ENCODE results near the gene ACTA1. TPM values are rescaled to one million over a fixed set of nuclear protein-coding genes. Genes with fewer than 3 reads are reported as not detected.

ACTA1 gene
- polyA plus RNA-seq, 1 donor from 2014 or later: 1.0 TPM

DNA sequence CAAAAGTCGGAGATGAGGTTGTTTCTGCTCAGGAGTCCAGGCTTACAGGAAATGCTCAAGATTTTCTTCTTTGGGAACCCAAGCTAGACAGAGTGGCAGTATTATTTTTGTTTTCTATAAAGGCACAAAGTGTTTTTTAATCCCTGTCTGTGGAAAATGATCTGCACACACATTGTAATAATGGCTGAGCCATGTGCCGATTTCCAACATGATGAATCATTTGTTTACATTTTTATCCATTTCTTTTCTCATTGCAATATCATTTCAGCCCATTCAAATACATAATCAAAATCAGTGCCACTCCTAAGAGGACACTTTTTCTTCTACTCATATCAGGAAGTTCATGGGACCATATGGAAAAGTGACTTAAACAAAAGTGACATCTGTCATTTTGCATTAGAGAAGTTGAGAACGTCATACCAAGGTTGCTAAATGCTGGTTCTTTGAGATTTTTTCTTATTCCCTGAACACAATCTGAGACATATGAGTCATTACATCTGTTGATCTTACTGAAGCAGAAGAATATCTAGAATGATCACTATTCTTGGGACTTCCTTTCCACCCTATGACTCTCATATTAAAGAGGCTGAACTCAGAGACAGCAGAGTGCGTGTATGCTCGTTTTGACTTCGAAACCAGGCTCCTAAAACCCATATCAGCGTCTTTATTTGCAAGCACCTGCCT lies 44.9 kb downstream of the ACTA1 start:
- Histone ChIP-seq H3K9ac (ENCODE audit: low read length) (no peak overlapping the region), H3F3A (ENCODE audit: insufficient read depth, low read length, poor library complexity, severe bottlenecking) (no peaks in the 10 kb centered on the region), H3K4me3 (ENCODE audit: low read length) (no peak overlapping the region), H4K20me1 (ENCODE audit: insufficient read depth) (no peaks in the 10 kb centered on the region), H3K9me2 (ENCODE audit: insufficient read depth, low read length) (no peaks in the 10 kb centered on the region), H3K9me3 (ENCODE audit: low read length) (peaks cover 3% of the 10 kb centered on the region), H3K27me3 (ENCODE audit: insufficient read depth, low read depth, low read length) (no peaks in the 10 kb centered on the region), H2AFZ (ENCODE audit: low read depth, low read length) (no peak overlapping the region), H3K36me3 (ENCODE audit: insufficient read depth, low read length) (no peaks in the 10 kb centered on the region), H3K4me2 (ENCODE audit: low read length) (no peak overlapping the region), H3K79me2 (replicated peaks; ENCODE audit: insufficient read depth, low read length) (no peaks in the 10 kb centered on the region), H3K27ac (ENCODE audit: low read length) (no peak overlapping the region)
- no peak for TF ChIP-seq POLR2AphosphoS5 (IDR thresholded peaks at IDR 0.05)
- TF ChIP-seq MXI1 (conservative IDR thresholded peaks at IDR 0.05; ENCODE audit: poor library complexity, severe bottlenecking): no peak
- TF ChIP-seq, protein P1, sequence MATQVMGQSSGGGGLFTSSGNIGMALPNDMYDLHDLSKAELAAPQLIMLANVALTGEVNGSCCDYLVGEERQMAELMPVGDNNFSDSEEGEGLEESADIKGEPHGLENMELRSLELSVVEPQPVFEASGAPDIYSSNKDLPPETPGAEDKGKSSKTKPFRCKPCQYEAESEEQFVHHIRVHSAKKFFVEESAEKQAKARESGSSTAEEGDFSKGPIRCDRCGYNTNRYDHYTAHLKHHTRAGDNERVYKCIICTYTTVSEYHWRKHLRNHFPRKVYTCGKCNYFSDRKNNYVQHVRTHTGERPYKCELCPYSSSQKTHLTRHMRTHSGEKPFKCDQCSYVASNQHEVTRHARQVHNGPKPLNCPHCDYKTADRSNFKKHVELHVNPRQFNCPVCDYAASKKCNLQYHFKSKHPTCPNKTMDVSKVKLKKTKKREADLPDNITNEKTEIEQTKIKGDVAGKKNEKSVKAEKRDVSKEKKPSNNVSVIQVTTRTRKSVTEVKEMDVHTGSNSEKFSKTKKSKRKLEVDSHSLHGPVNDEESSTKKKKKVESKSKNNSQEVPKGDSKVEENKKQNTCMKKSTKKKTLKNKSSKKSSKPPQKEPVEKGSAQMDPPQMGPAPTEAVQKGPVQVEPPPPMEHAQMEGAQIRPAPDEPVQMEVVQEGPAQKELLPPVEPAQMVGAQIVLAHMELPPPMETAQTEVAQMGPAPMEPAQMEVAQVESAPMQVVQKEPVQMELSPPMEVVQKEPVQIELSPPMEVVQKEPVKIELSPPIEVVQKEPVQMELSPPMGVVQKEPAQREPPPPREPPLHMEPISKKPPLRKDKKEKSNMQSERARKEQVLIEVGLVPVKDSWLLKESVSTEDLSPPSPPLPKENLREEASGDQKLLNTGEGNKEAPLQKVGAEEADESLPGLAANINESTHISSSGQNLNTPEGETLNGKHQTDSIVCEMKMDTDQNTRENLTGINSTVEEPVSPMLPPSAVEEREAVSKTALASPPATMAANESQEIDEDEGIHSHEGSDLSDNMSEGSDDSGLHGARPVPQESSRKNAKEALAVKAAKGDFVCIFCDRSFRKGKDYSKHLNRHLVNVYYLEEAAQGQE (IDR thresholded peaks at IDR 0.05; ENCODE audit: borderline replicate concordance): no peak
- no peak for TF ChIP-seq TAF1 (IDR thresholded peaks at IDR 0.05; ENCODE audit: low read depth)
- no peak for TF ChIP-seq EZH2 (IDR thresholded peaks at IDR 0.05; ENCODE audit: borderline replicate concordance, insufficient read depth, low read length, poor library complexity, severe bottlenecking)
- no peak for TF ChIP-seq SMC3 (conservative IDR thresholded peaks at IDR 0.05; ENCODE audit: poor library complexity)
- no peak for TF ChIP-seq EP300 (conservative IDR thresholded peaks at IDR 0.05; ENCODE audit: poor library complexity, severe bottlenecking)
- no peak for TF ChIP-seq RAD21 (conservative IDR thresholded peaks at IDR 0.05)
- TF ChIP-seq, protein P2, sequence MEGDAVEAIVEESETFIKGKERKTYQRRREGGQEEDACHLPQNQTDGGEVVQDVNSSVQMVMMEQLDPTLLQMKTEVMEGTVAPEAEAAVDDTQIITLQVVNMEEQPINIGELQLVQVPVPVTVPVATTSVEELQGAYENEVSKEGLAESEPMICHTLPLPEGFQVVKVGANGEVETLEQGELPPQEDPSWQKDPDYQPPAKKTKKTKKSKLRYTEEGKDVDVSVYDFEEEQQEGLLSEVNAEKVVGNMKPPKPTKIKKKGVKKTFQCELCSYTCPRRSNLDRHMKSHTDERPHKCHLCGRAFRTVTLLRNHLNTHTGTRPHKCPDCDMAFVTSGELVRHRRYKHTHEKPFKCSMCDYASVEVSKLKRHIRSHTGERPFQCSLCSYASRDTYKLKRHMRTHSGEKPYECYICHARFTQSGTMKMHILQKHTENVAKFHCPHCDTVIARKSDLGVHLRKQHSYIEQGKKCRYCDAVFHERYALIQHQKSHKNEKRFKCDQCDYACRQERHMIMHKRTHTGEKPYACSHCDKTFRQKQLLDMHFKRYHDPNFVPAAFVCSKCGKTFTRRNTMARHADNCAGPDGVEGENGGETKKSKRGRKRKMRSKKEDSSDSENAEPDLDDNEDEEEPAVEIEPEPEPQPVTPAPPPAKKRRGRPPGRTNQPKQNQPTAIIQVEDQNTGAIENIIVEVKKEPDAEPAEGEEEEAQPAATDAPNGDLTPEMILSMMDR (IDR thresholded peaks at IDR 0.05; ENCODE audit: poor library complexity, severe bottlenecking): no peak

DNA sequence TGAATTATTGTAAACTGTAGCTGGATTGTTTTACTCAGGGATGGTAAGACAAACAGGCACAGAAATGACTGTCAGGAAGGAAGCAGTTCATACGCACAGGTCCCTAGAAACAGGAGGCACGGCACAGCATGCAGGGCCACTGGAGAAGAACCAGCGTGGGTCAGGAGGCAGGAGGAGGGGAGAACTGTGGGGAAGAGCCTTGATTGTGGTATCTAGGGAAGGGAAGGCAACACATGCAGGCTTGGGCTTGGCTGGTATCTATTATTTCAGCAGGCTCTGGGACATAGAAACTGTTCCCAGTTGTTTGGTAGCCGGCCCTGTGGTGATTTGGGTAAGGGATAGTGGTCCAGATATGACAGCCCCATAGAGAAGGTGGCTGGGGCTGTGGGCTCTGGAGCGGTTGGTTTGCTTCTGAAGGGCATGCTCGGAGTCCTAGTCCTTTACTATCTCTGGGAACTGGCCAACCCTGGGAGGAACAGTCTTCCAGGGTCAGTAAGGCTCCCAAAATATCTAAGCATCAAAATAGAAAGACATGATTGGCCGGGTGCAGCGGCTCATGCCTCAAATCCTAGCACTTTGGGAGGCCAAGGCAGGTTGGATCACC lies 47.9 kb downstream of the ACTA1 start:
- H2AFZ ChIP-seq (ENCODE audit: low read depth, low read length): no peak overlapping the region
- no peaks in the 10 kb centered on the region for H3K9me2 ChIP-seq (ENCODE audit: insufficient read depth, low read length)
- peaks cover 3% of the 10 kb centered on the region for H3K9me3 ChIP-seq (ENCODE audit: low read length)
- H3K9ac ChIP-seq (ENCODE audit: low read length): no peak overlapping the region
- H3K4me3 ChIP-seq (ENCODE audit: low read length): no peak overlapping the region
- no peak for TF ChIP-seq EZH2 (IDR thresholded peaks at IDR 0.05; ENCODE audit: borderline replicate concordance, insufficient read depth, low read length, poor library complexity, severe bottlenecking)
- H3K36me3 ChIP-seq (ENCODE audit: insufficient read depth, low read length): no peaks in the 10 kb centered on the region
- H3F3A ChIP-seq (ENCODE audit: insufficient read depth, low read length, poor library complexity, severe bottlenecking): no peaks in the 10 kb centered on the region
- no peaks in the 10 kb centered on the region for H4K20me1 ChIP-seq (ENCODE audit: insufficient read depth)
- H3K4me2 ChIP-seq (ENCODE audit: low read length): no peak overlapping the region
- no peaks in the 10 kb centered on the region for H3K27me3 ChIP-seq (ENCODE audit: insufficient read depth, low read depth, low read length)
- no peak overlapping the region for H3K27ac ChIP-seq (ENCODE audit: low read length)
- no peaks in the 10 kb centered on the region for H3K79me2 ChIP-seq (replicated peaks; ENCODE audit: insufficient read depth, low read length)

All from neural cell (in vitro differentiated cells).